Neural cell (in vitro differentiated cells): Measurements from ENCODE around the gene HVCN1.

Experiments used
- EP300 ChIP-seq: fragments of 450-650 bp; conservative IDR thresholded peaks from 2 replicates; pipeline ENCODE4 v1.6.1; 2014; ENCODE audit warnings: antibody characterized with exemption, mild to moderate bottlenecking, moderate library complexity; ENCODE audit not compliant: poor library complexity, severe bottlenecking
- EZH2 ChIP-seq: fragments of 200-600, 300-800 bp; shearing (Covaris generic), sonication (generic); IDR thresholded peaks from 2 replicates; pipeline ENCODE4 v1.6.1; 2014; ENCODE audit warnings: antibody characterized with exemption, low read length, borderline replicate concordance, mild to moderate bottlenecking; ENCODE audit not compliant: insufficient read depth, poor library complexity, severe bottlenecking
- MXI1 ChIP-seq: fragments of 450-650 bp; conservative IDR thresholded peaks from 2 replicates; pipeline ENCODE4 v1.6.1; 2014; ENCODE audit warnings: antibody characterized with exemption, mild to moderate bottlenecking; ENCODE audit not compliant: poor library complexity, severe bottlenecking
- POLR2AphosphoS5 ChIP-seq: IDR thresholded peaks from 2 replicates; pipeline ENCODE4 v1.6.1; 2012
- RAD21 ChIP-seq: fragments of 450-650 bp; conservative IDR thresholded peaks from 2 replicates; pipeline ENCODE4 v1.6.1; 2014; ENCODE audit warnings: antibody characterized with exemption, mild to moderate bottlenecking, moderate library complexity
- TAF1 ChIP-seq: IDR thresholded peaks from 2 replicates; pipeline ENCODE4 v1.6.1; 2012; ENCODE audit warnings: low read depth
- TF ChIP-seq, protein P1 (sequence below): fragments of 450-650 bp; IDR thresholded peaks from 2 replicates; pipeline ENCODE4 v1.5.1; 2014; ENCODE audit warnings: antibody characterized with exemption, mild to moderate bottlenecking, moderate library complexity; ENCODE audit not compliant: poor library complexity, severe bottlenecking
- TF ChIP-seq, protein P2 (sequence below): IDR thresholded peaks from 2 replicates; pipeline ENCODE4 v1.6.1; 2012; ENCODE audit warnings: borderline replicate concordance

DNA sequence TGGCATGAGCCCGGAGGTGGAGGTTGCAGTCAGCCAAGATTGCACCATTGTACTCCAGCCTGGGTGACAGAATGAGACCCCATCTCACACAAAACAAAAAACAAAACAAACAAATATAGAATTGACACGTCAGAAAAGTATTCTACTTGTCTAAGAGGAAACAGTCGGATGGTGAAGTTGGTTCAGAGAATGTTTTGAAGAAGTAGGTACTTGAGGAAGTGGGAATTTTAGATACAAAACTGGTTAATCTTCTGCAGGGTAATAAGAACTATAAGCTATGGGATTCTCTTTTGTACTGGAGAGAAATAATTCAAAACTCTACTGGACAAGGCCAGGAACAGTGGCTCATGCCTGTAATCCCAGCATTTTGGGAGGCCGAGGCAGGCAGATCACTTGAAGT is 89.6 kb downstream of the HVCN1 start:
- TF ChIP-seq, protein P1, sequence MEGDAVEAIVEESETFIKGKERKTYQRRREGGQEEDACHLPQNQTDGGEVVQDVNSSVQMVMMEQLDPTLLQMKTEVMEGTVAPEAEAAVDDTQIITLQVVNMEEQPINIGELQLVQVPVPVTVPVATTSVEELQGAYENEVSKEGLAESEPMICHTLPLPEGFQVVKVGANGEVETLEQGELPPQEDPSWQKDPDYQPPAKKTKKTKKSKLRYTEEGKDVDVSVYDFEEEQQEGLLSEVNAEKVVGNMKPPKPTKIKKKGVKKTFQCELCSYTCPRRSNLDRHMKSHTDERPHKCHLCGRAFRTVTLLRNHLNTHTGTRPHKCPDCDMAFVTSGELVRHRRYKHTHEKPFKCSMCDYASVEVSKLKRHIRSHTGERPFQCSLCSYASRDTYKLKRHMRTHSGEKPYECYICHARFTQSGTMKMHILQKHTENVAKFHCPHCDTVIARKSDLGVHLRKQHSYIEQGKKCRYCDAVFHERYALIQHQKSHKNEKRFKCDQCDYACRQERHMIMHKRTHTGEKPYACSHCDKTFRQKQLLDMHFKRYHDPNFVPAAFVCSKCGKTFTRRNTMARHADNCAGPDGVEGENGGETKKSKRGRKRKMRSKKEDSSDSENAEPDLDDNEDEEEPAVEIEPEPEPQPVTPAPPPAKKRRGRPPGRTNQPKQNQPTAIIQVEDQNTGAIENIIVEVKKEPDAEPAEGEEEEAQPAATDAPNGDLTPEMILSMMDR: no peak
- TF ChIP-seq EP300 (no peak), POLR2AphosphoS5 (no peak), EZH2 (no peak), TAF1 (no peak), RAD21 (no peak), MXI1 (no peak)
- TF ChIP-seq, protein P2, sequence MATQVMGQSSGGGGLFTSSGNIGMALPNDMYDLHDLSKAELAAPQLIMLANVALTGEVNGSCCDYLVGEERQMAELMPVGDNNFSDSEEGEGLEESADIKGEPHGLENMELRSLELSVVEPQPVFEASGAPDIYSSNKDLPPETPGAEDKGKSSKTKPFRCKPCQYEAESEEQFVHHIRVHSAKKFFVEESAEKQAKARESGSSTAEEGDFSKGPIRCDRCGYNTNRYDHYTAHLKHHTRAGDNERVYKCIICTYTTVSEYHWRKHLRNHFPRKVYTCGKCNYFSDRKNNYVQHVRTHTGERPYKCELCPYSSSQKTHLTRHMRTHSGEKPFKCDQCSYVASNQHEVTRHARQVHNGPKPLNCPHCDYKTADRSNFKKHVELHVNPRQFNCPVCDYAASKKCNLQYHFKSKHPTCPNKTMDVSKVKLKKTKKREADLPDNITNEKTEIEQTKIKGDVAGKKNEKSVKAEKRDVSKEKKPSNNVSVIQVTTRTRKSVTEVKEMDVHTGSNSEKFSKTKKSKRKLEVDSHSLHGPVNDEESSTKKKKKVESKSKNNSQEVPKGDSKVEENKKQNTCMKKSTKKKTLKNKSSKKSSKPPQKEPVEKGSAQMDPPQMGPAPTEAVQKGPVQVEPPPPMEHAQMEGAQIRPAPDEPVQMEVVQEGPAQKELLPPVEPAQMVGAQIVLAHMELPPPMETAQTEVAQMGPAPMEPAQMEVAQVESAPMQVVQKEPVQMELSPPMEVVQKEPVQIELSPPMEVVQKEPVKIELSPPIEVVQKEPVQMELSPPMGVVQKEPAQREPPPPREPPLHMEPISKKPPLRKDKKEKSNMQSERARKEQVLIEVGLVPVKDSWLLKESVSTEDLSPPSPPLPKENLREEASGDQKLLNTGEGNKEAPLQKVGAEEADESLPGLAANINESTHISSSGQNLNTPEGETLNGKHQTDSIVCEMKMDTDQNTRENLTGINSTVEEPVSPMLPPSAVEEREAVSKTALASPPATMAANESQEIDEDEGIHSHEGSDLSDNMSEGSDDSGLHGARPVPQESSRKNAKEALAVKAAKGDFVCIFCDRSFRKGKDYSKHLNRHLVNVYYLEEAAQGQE: no peak
